Activated T-cell treated with anti-CD3 and anti-CD28 coated beads, Interleukin-2, amount 50 U/mL, for 48 hours (primary cell): Measurements from ENCODE around the gene NRN1L.

Experiments used
- DNase-seq, 2 experiments: peaks; one replicate each; pipeline ENCODE4 v3.0.0-alpha.2; 2020

NRN1L gene

GRCh38 chr16:67922221-67922620, 37.5 kb downstream of the NRN1L start:
- DNase-seq, result no peak

GRCh38 chr16:67922740-67923139, 38.1 kb downstream of the NRN1L start:
- no peak for DNase-seq

GRCh38 chr16:67923414-67924116, 38.9 kb downstream of the NRN1L start:
- no peak for DNase-seq

GRCh38 chr16:67924140-67924906, 39.6 kb downstream of the NRN1L start:
- no peak for DNase-seq

- no peak for DNase-seq
Measured at GRCh38 chr16:67926181-67926750, 41.6 kb downstream of the NRN1L start.

- no peak for DNase-seq
Measured at GRCh38 chr16:67927131-67927941, 42.7 kb downstream of the NRN1L start.

GRCh38 chr16:67928147-67928546, 43.5 kb downstream of the NRN1L start:
- DNase-seq, result no peak

- peak; percentile 87 for DNase-seq
Measured at GRCh38 chr16:67928561-67929364, 44.1 kb downstream of the NRN1L start.

- DNase-seq, result no peak
Measured at GRCh38 chr16:67930191-67930590, 45.5 kb downstream of the NRN1L start.

GRCh38 chr16:67930678-67931211, 46.1 kb downstream of the NRN1L start:
- no peak for DNase-seq

GRCh38 chr16:67931712-67932461, 47.2 kb downstream of the NRN1L start, which contains the start of gene CTRL:
Gene CTRL, minus strand, starts transcription at chr16:67931862. Its CDS starts 10 bp downstream, at chr16:67931852.
- DNase-seq, result no peak

- DNase-seq, result no peak
Measured at GRCh38 chr16:67932462-67932840, 47.8 kb downstream of the NRN1L start.

GRCh38 chr16:67933805-67934204, 49.1 kb downstream of the NRN1L start:
- DNase-seq, result no peak

- no peak for DNase-seq
Measured at GRCh38 chr16:67934306-67935100, 49.8 kb downstream of the NRN1L start.

- no peak for DNase-seq
Measured at GRCh38 chr16:67935101-67935401, 50.4 kb downstream of the NRN1L start.

GRCh38 chr16:67935402-67936123, 50.9 kb downstream of the NRN1L start:
- peak; percentile 96 to 97 for DNase-seq
